HG02571 (cell line): ENCODE data around the gene P2RY2.

ENCODE experiments used
- ATAC-seq: cut with Tn5 transposase; IDR thresholded peaks from one replicate; pipeline ENCODE4 v1.9.1; 2021; ENCODE audit warnings: mild to moderate bottlenecking, moderate library complexity; ENCODE audit not compliant: unreplicated experiment

Gene P2RY2

DNA sequence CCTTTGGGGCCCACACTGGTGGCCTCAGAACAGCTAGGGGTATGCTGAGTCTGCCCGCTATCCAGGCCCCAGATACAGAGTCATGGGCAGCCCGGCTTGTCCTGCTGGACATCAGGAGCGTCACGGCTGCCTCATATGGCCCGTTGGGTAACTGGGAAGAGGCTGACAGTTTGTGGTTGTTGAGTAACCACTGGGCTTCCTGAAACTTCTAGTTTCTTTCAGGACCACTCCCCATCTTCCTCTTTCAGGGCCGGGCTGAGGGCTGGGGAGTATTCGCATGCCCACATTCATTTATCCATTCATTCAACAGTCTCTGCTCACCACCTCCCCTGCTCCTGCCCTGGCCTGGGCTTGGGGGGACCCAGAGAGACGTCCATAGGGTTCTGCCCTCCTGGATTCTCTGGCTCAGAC lies 13.4 kb upstream of the P2RY2 start:
- ATAC-seq, result no peak

DNA sequence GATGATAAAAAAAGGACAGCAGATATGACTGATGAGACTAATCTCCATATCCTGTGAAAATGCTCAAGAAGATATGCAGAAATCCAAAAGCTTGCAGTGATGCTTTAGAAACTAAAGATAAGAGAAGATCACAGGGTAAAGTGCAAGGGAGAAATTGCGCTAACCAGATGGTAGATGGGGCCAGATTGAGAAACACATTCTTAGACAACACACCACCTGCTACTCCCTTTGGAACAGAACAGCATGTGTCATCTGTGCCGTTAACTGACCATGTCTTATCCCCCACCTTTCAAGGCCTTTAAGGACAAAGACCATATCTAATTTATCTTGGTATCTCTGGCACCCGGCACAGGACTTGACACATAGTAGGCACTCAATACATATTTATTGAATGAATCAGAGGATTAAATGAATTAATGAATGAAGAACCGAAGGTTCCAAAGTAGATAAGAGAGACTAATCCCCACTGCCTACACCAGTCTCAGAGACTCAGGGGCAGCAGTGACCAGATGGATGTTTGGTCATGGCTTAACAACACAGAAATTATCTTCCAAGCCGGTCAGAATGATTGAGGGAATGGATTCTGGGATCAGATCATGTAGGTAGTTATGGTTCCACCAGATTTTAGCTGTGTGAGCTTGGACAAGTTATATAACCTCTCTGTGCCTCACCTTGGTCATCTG lies 12.3 kb upstream of the P2RY2 start:
- no peak for ATAC-seq

DNA sequence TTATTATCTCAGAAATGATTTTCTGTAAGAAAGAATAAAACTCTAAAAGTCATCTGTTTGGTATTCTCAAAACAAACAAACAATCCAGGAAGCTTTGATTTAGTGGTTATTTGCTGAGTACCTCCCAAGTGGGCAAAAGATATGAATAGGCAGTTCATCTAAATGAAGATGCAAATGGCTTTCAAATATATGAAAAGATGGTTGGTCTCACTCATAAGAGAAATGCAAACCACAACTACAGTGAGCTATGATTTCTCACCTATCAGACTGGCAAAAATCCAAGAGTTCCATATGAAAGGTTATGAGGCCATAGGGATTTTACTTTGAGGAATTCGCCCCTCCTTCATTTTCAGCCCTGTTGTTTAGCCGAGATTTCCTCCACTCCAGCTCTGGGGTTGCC lies 11.3 kb upstream of the P2RY2 start:
- no peak for ATAC-seq

DNA sequence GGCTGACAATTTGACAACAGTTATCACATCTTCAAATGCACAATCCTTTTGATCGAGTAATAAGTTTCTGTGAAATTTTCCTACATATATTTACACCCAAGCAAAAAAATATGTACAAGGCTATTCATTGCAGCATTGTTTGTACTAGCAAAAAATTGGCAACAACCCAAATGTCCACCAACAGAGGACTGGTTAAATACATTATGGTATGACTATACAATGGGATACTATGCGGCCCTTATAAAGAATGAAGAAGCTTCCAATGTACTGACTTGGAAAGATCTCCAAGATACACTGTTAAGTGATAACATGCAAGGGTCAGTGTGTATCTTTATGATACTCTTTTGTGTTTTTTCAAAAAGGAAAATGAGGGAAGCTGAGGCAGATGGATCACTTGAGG lies 8.2 kb upstream of the P2RY2 start:
- no peak for ATAC-seq

DNA sequence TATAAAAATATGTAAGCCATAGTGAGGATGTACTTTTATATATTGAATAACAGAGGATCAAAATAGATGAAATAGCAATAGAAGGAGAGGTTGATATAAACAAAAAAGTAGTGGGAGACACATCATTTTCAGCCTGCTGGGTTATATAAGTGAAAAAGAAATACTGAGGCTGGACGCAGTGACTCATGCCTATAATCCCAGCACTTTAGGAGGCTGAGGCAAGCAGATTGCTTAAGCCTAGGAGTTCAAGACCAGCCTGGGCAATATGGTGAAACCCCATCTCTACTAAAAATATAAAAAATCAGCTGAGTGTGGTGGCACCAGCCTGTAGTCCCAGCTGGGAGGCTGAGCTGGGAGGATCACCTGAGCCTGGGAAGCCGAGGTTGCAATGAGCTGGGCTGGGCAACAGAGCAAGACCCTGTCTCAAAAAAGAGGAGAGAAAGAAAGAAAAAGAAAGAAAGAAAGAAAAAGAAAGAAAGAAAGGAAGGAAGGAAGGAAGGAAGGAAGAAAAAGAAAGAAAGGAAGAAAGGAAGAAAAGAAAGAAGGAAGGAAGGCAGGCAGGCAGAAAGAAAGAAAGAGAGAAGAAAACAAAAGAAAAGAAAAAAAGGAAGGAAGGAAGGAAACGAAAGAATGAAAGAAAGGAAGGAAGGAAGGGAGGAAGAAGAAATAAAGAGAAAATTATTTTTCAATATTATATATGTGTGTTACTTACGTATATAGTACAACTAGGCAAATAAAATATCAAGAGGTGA lies 7.0 kb upstream of the P2RY2 start:
- no peak for ATAC-seq

DNA sequence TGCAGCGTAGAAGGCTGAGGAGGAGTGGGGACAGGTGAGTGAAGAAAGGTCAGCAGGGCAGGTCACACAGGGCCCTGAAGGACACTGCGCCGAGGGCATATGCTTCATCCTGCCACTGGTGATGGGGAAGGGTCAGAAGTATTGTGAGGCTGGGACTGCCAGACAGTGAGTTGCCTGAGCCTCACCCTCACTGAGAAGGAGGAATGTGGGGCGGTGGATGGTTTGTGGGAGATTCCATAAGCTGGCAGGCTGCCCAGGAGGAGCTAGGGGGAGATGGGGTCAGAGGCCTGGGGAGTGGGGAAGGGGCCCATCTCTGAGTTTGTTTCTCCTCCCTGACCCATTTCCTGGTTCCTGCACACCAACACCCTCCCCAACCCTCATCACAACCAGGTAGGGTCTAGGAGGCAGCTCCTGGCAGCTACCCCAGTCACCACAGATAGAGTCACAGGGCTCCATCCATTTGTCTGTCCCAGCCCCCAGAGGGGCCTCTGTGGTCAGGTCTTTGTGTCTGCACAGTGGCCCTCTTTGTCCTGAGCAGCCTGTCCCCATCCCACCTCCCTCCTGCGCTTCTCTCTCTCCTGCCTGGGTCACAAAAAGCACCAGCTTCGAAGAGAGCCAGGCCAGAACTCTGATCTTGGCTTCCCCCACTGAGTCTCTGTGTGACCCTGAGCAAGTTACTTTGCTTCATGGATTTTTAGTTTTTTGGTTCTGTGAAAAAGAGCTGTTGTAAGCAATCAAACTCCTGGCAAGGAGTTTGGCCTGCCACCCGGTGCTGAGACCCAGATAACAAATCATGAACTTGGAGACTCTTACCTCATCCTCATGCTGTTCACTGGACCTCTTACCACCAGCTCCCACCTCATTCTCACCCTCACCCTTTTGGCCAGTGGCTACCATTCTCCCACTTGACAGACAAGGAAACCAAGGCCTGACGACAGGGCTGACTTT lies 4.6 kb upstream of the P2RY2 start:
- ATAC-seq, result no peak

DNA sequence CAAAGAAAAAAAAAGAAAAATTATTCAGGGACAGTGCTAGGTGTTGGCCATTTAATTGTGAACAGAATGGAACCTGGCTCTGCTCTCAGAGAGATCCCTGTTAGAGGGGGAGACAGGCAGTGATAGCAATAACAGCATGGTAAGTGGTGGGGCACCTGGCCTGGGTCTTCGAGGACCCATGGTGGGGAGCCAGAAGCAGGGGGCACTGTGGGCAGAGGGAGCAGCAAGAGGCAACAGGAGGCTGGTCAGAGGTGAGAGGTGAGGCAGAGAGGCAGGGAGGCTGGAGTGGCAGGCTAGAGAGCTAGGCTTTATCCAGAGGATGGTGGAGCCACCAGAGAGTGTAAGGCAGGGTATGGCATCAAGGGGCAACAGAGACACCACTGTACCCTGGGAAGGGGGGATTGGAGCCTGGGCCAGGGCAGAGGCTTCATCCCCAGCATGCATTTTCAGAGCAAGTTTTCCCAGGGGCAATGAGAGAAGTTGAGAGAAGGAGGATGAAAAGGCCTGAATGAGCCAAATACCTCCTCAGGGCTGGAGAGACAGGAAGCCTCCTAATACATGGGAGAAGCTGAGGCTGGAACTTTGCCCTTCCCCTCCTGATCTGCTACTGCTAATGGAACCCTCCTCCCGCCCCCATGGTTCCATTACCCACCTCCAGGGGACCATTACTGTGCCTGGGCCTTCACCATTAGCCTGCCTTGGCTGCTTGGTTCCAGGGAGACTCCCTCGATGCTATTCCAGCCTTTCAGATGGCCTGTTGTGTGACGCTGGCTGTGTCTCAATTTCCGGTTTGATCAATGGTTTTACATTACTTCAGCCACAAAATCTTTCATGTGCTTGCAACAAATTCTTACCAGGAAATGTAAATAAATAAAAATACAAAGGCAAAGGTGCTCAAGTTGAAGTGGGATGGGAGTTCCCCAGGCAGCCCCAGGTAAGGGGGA lies 2.6 kb upstream of the P2RY2 start:
- no peak for ATAC-seq

DNA sequence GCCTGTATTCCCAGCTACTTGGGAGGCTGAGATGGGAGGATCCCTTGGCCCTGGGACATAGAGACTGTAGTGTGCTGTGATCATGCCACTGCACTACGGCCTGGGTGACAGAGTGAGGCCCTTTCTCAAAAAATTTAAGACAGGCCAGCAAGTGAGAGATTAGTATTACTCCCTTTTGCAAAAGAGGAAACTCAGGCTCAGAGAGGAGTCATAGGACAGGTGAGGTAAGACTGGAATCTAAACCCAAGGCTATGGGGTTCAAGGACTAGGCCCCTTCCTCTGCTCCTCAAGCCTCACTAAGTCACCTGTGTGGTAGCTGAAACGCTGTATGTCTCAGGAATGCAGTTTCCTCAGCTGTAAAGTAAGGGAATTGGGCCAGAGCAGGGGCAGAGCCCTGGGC lies 1.6 kb upstream of the P2RY2 start:
- ATAC-seq, result no peak

DNA sequence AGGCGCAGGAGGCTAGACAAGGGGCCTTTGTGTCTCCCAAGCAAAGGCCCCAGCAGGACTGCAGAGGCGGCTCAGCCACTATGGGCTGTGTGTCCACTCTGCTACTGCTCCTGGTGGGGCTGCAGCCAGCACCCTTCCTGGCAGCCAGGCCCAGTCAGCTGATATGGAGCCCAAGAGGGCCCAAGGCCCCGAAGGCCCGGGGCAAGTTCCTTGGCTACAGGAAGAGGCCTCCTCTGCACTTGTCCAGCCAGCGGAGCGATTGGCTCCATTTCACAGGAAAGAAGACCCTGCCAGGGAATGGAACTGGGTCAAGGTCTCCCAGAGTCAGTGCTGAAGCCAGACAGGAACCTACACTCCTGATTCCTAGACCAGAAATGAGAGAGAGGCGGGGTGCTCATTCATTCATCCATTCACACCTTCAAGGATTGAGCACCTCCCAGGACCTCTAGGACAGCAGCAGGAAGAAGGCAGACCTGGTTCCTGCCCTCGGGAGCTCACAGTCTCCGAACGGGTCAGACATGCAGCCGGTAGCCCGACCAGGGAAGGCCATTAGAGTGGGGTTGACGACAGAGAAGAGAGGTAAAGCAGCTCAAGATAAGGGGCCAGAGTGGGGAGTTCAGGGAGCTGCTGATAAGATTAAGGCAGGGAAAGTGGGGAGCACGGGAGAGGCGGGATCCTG lies 811 bp upstream of the P2RY2 start:
- ATAC-seq, result no peak

DNA sequence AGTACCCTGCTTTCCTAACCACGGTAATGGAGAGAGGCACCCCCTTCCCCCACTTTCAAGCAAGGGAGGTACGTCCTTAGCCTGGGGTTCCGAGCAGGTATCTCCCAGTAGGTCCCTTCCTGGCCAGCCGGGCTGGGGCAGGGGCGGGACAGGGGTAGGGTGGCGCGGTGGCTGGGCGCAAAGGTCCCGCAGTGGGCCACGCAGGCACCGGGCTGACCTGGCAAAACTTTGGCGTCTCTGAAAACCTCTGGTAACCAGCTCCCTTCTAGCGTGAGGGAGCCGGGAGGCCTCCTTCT lies 323 bp upstream of the P2RY2 start:
- ATAC-seq, result no peak

DNA sequence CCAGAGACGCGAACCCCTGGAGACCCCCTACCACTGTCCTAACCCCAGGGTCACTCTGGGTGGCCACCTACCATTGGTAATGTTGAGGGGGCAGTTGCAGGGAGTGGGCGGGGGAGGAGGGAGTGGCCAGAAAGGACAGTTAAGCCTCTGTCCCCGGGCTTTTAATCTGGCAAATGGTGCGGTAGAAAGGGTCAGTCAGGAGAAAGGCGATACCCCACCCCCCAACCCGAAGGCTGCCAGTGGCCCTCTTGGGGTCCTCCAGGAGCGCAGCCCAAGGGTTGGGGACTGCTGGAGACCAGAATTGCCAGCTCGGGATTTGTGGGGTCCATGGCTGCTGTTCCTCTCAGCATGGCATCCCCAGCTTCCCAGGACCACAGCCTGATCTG lies 742 bp downstream of the P2RY2 start:
- no peak for ATAC-seq

DNA sequence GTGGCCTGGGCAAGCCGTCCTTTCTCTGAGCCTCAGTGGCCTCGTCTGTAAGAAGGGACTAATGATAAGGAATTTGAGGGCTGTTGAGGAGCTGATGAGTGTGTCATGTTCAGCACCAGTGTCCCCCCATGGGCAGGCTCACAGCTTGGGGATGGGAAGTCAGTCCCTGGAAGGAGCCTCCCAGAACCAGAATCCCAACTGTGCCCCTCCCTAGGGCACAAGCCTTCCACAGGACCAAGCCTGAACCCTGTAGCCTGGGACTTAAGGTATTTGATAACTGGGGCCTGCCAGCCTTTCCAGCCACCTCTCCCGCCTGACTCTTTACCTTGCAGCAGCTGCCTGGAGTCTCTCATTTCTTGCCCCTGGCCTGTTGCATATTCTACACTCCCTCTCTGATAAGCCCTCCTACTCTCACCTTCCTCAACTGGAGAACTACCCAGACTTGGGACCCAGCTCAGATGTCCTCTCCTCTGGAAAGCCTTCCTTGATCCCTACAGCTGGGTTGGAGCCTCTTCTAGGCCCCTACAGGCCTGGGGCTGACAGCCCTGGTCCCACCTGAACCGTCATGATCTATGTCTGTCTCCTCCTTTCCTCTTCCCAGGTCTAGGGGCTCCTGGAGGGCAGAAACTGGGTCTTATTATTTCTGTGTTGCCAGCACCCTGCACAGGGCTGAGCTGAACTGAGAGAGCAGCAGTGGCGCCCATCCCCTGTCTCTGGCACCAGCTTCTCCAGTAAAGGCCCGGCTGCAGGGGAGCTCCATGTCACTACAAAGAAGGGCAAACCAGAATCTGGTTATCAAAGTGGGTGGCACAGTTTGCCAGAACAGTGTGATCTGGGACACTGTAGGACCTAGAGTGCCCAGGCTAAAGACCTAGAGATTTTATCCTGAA lies 1.6 kb downstream of the P2RY2 start:
- ATAC-seq, result no peak

DNA sequence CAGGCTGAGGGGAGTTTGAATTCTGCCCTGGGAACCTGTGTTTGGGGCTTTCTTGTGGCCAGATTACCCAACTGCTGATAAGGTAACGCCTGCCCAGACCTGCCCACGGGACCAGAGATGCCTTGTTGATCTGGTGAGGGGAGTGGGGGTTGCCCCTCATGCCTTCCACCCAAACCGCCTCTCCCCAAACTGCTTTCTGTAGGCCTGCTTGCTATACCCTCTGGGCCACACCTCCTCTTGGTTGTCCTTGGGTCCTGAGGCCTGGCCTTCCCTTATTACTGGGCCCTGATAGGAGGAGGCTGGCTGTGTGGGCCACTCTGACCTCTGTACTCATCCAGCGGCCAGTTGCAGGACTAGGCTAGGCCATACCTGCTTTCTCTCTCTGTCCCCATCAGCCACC lies 3.4 kb downstream of the P2RY2 start:
- no peak for ATAC-seq

DNA sequence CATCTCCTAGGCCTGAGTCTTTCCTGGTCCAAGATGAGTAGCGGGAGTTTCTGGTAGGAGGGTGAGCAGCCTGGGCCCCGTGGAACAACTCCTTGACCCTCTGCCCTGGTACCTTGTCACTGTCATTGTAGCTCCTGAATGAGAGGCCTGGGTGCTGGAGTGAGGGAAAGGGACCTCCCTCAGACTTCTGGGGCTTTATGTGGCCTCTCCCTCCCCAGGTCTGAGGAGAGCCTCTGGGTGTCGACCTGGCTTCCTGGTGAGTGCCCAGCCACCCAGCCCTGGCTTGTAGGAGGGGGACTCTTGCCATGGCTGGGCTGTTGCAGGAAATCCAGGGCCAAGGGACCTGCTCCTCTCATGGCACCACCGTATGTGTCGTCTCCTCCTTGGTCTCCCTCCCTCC lies 3.9 kb downstream of the P2RY2 start:
- ATAC-seq, result no peak

DNA sequence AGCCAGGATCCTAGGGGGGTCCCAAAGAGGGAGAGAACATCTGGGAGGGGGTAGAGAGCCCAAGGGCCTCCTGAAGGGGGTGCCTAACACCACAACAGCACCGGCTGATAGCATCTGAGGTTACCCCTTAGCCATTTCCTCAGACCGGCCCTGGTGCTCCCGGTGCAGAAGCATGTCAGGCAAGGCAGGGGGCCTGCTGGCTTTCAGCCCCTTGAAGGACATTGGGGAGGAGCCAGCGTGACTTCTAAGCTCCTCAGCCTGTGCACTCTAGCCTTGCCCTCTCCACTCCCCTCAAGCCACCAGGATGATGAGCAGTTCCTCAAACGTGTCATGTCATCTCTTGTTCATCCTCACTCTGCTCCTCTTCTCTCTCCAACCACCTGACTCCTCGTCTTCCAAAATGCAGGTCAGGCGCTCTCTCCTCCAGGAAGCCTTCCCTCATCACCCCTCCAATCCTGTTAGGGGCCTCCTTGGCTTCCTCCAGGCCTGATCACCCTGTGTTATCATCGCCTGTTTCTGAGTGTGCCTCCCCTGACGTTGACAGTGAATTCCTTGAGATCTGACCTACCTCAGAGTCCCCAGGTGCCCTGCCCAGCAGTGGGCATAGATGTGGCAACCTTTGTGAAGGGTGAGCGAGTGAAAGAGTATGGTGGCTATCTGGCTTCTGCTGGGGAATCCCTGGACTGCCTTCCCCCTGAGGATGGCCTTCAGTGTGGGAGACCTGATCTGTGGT lies 6.1 kb downstream of the P2RY2 start:
- ATAC-seq, result no peak

DNA sequence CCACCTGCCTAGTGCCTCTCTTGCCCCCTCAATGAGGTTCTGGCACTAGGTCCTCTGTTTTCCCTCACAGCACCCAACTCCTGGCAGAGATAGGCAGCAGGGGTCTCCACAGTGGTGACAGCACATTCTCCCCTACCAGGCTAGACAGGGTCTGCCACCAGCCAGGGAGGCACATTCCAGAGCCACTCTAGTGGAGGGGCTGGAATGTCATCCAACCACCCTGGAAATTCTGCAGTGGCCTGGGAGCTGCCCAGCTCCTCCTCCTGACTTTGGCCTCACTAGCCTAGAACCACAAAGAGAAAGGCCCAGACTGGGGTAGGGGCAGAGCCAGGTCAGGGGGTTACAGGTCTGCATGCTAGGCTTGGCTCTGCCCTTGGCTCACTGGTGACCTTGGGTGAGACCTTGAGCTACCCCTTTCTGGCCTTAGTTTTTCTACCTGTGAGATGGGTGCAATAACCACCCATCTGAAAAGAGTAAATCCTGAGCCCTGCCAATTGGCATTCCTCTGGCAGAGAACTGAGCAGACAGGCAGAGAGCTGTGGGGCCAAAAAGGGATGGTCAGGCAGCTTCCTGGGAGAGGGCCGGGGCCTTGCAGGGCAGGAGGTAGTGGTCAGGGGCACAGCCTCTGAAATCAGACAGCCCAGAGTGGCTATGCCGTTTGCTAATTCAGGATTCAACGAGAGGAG lies 7.1 kb downstream of the P2RY2 start:
- no peak for ATAC-seq

DNA sequence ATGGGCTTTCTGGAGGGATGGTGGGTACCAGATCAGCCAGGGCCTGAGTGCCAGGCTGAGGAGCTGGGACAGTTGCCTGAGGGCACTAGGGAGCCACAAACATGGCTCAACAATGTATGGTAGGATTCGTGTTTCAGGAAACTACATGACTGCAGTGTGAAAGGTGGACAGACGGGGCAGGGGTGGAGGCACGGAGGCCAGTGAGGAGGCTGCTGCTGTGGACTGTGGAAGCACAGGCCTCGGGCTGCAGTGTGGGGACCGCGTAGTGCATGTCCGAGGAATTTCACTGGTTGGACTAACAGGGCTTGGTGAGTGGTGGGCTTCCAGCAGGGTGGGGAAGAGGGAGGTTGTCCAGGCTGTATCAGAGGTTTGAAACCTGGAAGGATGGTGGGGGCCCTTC lies 7.8 kb downstream of the P2RY2 start:
- no peak for ATAC-seq
